H1 (cell line): ENCODE results near the gene SLC6A6.

Source experiments
- CBX8 ChIP-seq: fragments of 300-800, 300-1000 bp; sonication (generic); IDR thresholded peaks from 2 replicates; pipeline ENCODE4 v1.7.1; 2016; ENCODE audit warnings: low read depth, low read length, borderline replicate concordance
- CTCF ChIP-seq, 3 experiments: IDR thresholded peaks; 1 replicate in 2 of 3; 2 replicates in 1 of 3; pipeline versions ENCODE4 v1.5.1 to v1.6.1; 2011; ENCODE audit warnings: low read length in 3 of 3, mild to moderate bottlenecking in 3 of 3, inconsistent platforms in 2 of 3, low read depth in 1 of 3, moderate library complexity in 1 of 3; ENCODE audit not compliant: insufficient read depth in 1 of 3; ENCODE audit errors: control extremely low read depth in 1 of 3
- GTF2F1 ChIP-seq: IDR thresholded peaks from 2 replicates; pipeline ENCODE4 v1.6.1; 2012; ENCODE audit warnings: low read depth, low read length, improper control_type of control experiment, borderline replicate concordance
- KDM5A ChIP-seq: fragments of 200-600 bp; IDR thresholded peaks from 2 replicates; pipeline ENCODE4 v1.7.1; 2012; ENCODE audit warnings: mild to moderate bottlenecking, low read length, inconsistent platforms, mixed read lengths
- POLR2A ChIP-seq, 2 experiments: IDR thresholded peaks; 1 replicate in 1 of 2; 2 replicates in 1 of 2; pipeline ENCODE4 v1.6.1; 2011; ENCODE audit warnings: low read depth in 2 of 2, low read length in 2 of 2, mild to moderate bottlenecking in 2 of 2; ENCODE audit errors: control extremely low read depth in 1 of 2
- TAF1 ChIP-seq: IDR thresholded peaks from 2 replicates; pipeline ENCODE4 v1.6.1; 2011; ENCODE audit warnings: mild to moderate bottlenecking, low read depth, low read length
- ZNF274 ChIP-seq: IDR thresholded peaks from 2 replicates; pipeline ENCODE4 v1.7.0; 2012; ENCODE audit warnings: low read length, borderline replicate concordance; ENCODE audit errors: extremely low read depth

- TF ChIP-seq CTCF (IDR thresholded peaks at IDR 0.05; ENCODE audit: control extremely low read depth in 1 of 3, insufficient read depth in 1 of 3, low read depth in 1 of 3, low read length in 3 of 3), result no peak
- no peak for TF ChIP-seq POLR2A (IDR thresholded peaks at IDR 0.05; ENCODE audit: control extremely low read depth in 1 of 2, low read depth in 2 of 2, low read length in 2 of 2)
- TF ChIP-seq GTF2F1, result no peak
- TF ChIP-seq KDM5A, result no peak
- TF ChIP-seq CBX8, result no peak
- no peak for TF ChIP-seq ZNF274
- TF ChIP-seq TAF1, result no peak
Measured at GRCh38 chr3:14364580-14365292, 37.7 kb upstream of the SLC6A6 start.
